Measurements from ENCODE around the gene RTN4RL1.

RTN4RL1 gene

DNA sequence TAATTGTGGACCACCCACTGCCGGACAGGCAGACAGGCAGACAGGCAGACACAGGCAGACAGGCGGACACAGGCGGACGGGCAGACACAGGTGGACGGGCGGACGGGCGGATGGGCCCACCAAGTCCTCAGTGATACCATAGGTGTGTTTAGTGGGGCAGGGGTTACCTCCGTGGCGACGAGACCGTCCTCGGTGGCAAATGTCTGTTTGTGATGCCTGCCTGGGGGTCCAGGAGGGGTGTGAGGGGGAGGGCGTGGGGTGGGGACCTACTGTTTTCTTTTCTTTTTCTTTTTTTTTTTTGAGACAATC is 76.7 kb downstream of the RTN4RL1 start:
- DNase-seq (ENCODE audit: low read depth): no peak
- H3K4me3 ChIP-seq (ENCODE audit: low read length): no peak overlapping the region
- TF ChIP-seq, protein P1, sequence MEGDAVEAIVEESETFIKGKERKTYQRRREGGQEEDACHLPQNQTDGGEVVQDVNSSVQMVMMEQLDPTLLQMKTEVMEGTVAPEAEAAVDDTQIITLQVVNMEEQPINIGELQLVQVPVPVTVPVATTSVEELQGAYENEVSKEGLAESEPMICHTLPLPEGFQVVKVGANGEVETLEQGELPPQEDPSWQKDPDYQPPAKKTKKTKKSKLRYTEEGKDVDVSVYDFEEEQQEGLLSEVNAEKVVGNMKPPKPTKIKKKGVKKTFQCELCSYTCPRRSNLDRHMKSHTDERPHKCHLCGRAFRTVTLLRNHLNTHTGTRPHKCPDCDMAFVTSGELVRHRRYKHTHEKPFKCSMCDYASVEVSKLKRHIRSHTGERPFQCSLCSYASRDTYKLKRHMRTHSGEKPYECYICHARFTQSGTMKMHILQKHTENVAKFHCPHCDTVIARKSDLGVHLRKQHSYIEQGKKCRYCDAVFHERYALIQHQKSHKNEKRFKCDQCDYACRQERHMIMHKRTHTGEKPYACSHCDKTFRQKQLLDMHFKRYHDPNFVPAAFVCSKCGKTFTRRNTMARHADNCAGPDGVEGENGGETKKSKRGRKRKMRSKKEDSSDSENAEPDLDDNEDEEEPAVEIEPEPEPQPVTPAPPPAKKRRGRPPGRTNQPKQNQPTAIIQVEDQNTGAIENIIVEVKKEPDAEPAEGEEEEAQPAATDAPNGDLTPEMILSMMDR (conservative IDR thresholded peaks at IDR 0.05; ENCODE audit: low read depth, low read length): no peak

DNA sequence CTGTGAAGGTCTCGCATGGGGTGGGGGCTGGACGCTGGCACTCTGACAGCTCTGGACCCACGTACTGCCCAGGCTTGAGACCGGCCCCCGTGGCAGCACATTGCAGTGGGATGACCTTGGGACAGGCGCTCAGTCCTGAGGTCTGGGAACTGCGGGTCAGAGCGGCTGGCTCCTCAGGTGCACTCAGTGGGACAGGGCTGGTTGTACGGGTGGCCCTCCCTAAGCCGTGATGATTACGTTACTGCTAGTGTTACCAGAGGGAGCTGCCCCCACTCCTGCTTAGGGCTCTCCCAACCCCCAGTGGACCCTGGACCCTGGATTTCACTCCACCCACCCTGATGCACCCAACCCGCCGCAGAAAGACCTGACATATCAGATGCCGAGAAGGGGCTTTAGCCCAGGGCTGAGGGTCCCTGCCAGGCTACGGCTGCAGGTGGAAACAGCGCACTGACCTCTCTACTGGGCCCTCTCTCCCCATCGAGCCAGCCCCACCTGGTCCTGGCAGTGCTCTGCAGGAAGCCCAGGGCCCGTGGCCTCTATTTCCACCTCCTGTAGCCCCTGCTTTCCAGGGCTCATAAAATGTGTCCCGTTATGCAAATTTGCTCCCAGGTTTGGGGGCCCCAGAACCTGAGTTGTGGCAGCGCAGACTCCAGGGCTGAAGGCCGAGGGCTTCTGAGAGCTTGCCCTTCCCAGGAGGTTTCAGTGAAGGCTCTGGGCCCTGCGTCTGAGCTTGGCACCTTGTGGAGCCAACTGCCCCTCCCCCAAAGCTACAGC is 77.2 kb downstream of the RTN4RL1 start:
- H3K4me3 ChIP-seq (ENCODE audit: low read length): no peak overlapping the region
- TF ChIP-seq, protein P1 (conservative IDR thresholded peaks at IDR 0.05; ENCODE audit: low read depth, low read length): no peak
- DNase-seq (ENCODE audit: low read depth): no peak

DNA sequence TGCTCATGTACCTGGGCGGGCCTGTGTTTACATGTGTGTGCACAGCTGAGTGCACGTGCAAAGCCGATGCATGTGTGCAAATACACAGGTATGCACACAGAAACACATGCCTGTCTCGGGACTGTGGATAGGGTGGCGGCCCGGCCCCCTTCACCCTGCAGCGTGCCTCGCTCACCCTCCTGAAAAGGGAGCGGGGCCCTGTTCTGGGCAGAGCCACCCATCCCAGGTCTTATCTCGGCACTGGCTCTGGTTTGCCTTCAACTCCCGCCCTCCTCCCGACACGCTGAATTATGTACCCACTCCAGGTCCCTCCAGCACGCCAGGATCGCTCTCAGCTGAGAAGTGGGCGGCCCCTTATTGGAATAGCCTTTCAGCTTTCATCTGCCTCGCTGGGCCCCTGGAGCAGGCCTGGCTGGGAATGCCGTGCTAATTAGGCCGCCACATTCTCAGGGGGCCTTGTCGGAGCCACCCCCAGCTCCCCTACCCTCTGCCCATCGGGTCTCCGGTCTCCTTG is 77.8 kb downstream of the RTN4RL1 start:
- TF ChIP-seq, protein P1 (conservative IDR thresholded peaks at IDR 0.05; ENCODE audit: low read depth, low read length): no peak
- DNase-seq (ENCODE audit: low read depth): no peak
- H3K4me3 ChIP-seq (ENCODE audit: low read length): no peak overlapping the region

DNA sequence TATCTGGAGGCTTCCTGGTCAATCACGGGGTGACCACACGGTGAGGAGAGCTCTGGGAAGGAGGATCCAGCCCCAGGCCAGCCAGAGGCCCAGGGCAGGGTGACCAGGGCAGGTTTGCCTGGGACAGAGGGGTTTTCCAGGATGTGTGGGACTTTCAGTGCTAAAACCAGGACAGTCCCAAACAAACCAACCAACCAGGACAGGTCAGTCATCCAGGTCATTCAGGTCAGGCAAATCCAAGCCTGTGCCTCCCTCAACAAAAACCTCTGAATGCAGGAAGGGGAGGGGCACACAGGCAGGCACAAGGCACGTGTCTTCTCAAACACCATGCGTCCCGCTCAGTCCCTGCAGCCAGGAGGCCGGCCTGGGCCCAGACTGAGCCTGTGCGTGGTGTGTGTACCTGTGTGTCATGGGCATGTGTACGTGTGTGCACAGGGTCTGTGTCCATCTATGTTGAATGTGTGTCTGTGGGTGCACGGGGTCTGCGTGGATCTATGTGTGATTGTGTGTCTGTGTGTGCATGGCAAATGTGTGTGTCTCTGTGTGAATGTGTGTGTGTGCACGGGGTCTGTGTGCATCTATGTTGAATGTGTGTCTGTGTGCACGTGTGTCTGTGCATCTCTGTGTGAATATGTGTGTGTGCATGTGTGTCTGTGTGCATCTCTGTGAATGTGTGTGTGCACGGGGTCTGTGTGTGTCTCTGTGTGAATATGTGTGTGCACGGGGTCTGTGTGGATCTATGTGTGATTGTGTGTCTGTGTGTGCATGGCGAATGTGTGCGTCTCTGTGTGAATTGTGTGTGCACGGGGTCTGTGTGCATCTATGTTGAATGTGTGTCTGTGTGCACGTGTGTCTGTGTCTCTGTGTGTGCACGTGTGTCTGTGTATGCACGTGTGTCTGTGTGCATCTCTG is 78.9 kb downstream of the RTN4RL1 start:
- no peak for DNase-seq (ENCODE audit: low read depth)
- H3K4me3 ChIP-seq (ENCODE audit: low read length): no peak overlapping the region
- TF ChIP-seq, protein P1 (conservative IDR thresholded peaks at IDR 0.05; ENCODE audit: low read depth, low read length): no peak

DNA sequence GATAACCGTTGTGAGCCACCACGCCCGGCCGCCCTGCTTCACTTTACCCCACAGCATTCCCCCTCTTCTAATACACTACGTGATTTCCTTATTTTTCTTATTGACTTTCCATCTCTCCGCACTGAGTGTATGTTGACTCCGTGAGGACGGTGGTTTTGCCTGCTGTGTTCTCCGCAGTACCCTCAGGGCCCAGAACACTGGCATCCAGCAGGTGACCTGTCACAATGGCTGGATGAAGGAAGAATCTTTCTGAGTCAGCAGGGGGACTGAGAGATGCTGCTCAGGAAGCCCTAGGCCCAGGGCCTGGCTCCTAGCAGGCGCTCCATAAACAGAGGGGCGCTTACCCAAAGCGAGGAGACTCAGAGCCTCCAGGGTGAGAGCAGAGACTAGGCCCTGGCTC is 79.5 kb downstream of the RTN4RL1 start:
- TF ChIP-seq, protein P1 (conservative IDR thresholded peaks at IDR 0.05; ENCODE audit: low read depth, low read length): no peak
- H3K4me3 ChIP-seq (ENCODE audit: low read length): no peak overlapping the region
- DNase-seq (ENCODE audit: low read depth): no peak

DNA sequence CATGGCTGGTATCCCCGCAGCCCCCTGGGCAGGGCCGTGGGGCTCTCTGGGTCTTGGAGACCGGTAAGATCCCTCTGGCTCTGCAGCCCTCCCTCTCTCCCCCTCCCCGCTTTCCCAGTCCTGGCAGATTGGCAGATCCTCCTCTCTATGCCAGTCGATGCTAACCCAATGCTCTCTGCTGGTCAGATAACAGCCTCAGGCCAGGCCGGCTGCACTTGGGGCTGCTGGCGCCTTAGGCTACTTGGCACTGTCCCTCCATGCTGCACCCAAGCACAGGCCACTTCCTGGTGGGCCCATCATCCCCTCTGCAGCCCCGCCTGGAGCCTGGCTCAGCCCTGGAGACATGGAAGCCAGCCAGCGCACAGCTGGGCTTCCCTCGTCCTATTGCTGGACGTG is 81.7 kb downstream of the RTN4RL1 start:
- DNase-seq (ENCODE audit: low read depth): no peak
- TF ChIP-seq, protein P1 (conservative IDR thresholded peaks at IDR 0.05; ENCODE audit: low read depth, low read length): no peak
- H3K4me3 ChIP-seq (ENCODE audit: low read length): no peak overlapping the region

Measured in retinal pigment epithelial cell (primary cell).